Adrenal gland (tissue), 12 donors: ENCODE results near the gene KIF16B. TPM values are rescaled to one million over a fixed set of nuclear protein-coding genes. Genes with fewer than 3 reads are reported as not detected.

Experiments used
- DNase-seq, 7 donors: peaks; one replicate each; pipeline ENCODE4 v3.0.0-alpha.2; 2019 to 2020
- H3K27ac ChIP-seq, 5 donors: fragments of 200-600 bp; sonication (generic) in 4 of 5; 1 replicate in 3 of 5; 2 replicates in 2 of 5; pipeline versions ENCODE4 v1.5.1 to v1.8.0; 2016 to 2020; ENCODE audit warnings: mild to moderate bottlenecking in 1 of 5
- H3K27me3 ChIP-seq: fragments of 200-600 bp; 2 replicates; pipeline ENCODE4 v1.8.0; 2021
- H3K36me3 ChIP-seq, 2 donors: fragments of 200-600 bp; replicated peaks in 1 of 2; 1 replicate in 1 of 2; 2 replicates in 1 of 2; pipeline versions ENCODE4 v1.5.1 to v1.8.0; 2018 to 2022
- H3K4me1 ChIP-seq, 2 donors: fragments of 200-600 bp; replicated peaks in 1 of 2; 1 replicate in 1 of 2; 2 replicates in 1 of 2; pipeline versions ENCODE4 v1.5.1 to v1.8.0; 2018 to 2021
- H3K4me3 ChIP-seq, 4 donors: fragments of 200-600 bp; sonication (generic) in 3 of 4; one replicate each; pipeline ENCODE4 v1.5.1; 2016 to 2018
- H3K9me3 ChIP-seq, 3 donors: fragments of 200-600 bp; sonication (generic) in 1 of 3; replicated peaks in 1 of 3; 1 replicate in 2 of 3; 2 replicates in 1 of 3; pipeline versions ENCODE4 v1.5.1 to v1.8.0; 2016 to 2021
- POLR2A ChIP-seq, 2 donors: fragments of 450-650 bp; IDR thresholded peaks; one replicate each; pipeline ENCODE4 v1.6.1; 2017; ENCODE audit warnings: antibody characterized with exemption in 2 of 2, mild to moderate bottlenecking in 2 of 2, moderate library complexity in 1 of 2
- WGBS, 4 donors: extraction: QIAGEN DNeasy Blood & Tissue Kit in 2 of 4; methylation state at CpG; one replicate each; pipeline versions ENCODE4 v1.1.5 to v1.1.7; 2013 to 2017; 5-methylcytosine and 5-hydroxymethylcytosine counted together
- intact Hi-C, 2 donors: fragments of 100-400 bp; cut with DNase I; formaldehyde crosslinking; loops; one replicate each; pipeline versions ENCODE4 v1.14.1 to v1.15.0; 2022 to 2023
- polyA plus RNA-seq, 3 donors: library from polyadenylated mRNA; stranded (reverse); fragments of 200-250 nt in 2 of 3; fragments of 350-450 nt in 1 of 3; fragmentation: Illumina TruSeq in 1 of 3; extraction: RNeasy Lipid Tissue Mini Kit (QIAGEN cat#74804) in 1 of 3; gene quantifications; one replicate each; pipeline ENCODE4 v1.2.3, GENCODE V29; 2013 to 2014
- total RNA-seq, 9 donors: library from RNA; depleted of rRNA in 4 of 9; stranded (reverse); fragments of >200 nt in 4 of 9; fragments of 120-200 nt in 1 of 9; fragmentation: NEBNext Ultra II Directional in 1 of 9; extraction: Animal tissue kit (Norgen Biotek cat#: 25700) in 1 of 9; gene quantifications; one replicate each; pipeline versions ENCODE4 v1.1.0 to v1.2.4, GENCODE V29; 2013 to 2023
- TF ChIP-seq, protein P1 (sequence below), 6 experiments: fragments of 450-650 bp in 4 of 6; fragments of 200-600 bp in 2 of 6; sonication (generic) in 1 of 6; IDR thresholded peaks; 1 replicate in 5 of 6; 2 replicates in 1 of 6; pipeline versions ENCODE4 v1.5.1 to v1.8.0; 2016 to 2021; ENCODE audit warnings: antibody characterized with exemption in 6 of 6, mild to moderate bottlenecking in 2 of 6, moderate library complexity in 1 of 6
- donor health status: healthy with polysubstance abuse.
- donor health status: Bipolar disorder and iron deficiency.
- donor health status: DM: yes; HTN: yes; CAD: no.
- donor health status: DM: no; HTN: no; CAD: no.
- donor health status: DM: no; HTN: no; CAD: no.
- donor health status: DM: yes; HTN: yes; CAD: no.

The KIF16B gene
- total and polyA plus RNA-seq, 12 donors, result 8.6 to 113 (median 36.1) TPM

DNA sequence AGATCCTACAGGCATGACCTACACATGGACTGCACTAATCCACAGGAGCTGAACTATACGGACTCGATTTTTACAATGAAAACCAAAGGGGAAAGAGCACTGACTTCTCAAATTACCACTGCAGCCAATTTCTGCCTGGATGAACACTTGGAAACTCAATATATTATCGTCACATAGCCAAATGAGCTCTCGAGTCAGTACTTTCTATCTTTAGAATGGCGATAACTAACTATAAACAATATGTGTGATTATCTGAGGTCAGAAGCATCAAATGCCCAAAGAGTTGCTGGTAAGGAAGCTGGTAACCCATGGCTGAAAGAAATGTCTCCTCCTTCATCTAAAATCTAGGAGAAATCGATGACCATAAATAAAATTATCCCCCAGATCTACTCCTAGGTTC is 86.7 kb downstream of the KIF16B start:
- no peaks in the 10 kb centered on the region for H3K9me3 ChIP-seq
- no peak overlapping the region for H3K4me3 ChIP-seq
- WGBS, 4 donors, result 91 to 97% (median 94%) methylated on average over 6 of the region's 6 CpGs
- no peaks in the 10 kb centered on the region for H3K36me3 ChIP-seq
- no peaks in the 10 kb centered on the region for H3K27me3 ChIP-seq
- TF ChIP-seq, protein P1, sequence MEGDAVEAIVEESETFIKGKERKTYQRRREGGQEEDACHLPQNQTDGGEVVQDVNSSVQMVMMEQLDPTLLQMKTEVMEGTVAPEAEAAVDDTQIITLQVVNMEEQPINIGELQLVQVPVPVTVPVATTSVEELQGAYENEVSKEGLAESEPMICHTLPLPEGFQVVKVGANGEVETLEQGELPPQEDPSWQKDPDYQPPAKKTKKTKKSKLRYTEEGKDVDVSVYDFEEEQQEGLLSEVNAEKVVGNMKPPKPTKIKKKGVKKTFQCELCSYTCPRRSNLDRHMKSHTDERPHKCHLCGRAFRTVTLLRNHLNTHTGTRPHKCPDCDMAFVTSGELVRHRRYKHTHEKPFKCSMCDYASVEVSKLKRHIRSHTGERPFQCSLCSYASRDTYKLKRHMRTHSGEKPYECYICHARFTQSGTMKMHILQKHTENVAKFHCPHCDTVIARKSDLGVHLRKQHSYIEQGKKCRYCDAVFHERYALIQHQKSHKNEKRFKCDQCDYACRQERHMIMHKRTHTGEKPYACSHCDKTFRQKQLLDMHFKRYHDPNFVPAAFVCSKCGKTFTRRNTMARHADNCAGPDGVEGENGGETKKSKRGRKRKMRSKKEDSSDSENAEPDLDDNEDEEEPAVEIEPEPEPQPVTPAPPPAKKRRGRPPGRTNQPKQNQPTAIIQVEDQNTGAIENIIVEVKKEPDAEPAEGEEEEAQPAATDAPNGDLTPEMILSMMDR (IDR thresholded peaks at IDR 0.05), result no peak
- no peak for TF ChIP-seq POLR2A (IDR thresholded peaks at IDR 0.05)
- intact Hi-C loops, result no loop called here
- no peak for DNase-seq
- H3K4me1 ChIP-seq, result peaks cover 0 to 5% of the 10 kb centered on the region in 2 donors
- no peak overlapping the region for H3K27ac ChIP-seq

DNA sequence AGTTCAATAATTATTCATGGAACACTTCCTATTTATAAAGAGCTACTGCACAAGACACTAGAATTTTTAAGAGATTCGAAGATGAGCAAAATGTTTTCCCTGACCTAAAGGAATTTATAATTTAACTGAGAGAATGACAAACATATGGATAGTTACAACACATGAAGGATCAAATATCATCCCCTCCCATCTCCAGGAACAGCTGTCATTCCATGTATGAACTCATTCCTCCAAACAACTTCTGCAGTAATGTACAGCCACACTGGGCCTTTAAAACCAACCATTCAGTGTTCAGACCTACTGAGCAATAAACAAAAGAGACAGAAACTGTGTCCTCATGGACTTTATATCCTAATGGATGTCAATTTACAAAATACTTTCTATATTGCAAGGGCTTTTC is 87.8 kb downstream of the KIF16B start:
- H3K4me3 ChIP-seq, result no peak overlapping the region
- H3K9me3 ChIP-seq, result no peaks in the 10 kb centered on the region
- H3K4me1 ChIP-seq, result no peaks in the 10 kb centered on the region
- TF ChIP-seq, protein P1 (IDR thresholded peaks at IDR 0.05), result no peak
- no peak for TF ChIP-seq POLR2A (IDR thresholded peaks at IDR 0.05)
- 83 to 92% (median 86%) methylated on average over 1 of the region's 1 CpG for WGBS, 4 donors
- intact Hi-C loops, result no loop called here
- no peaks in the 10 kb centered on the region for H3K36me3 ChIP-seq
- DNase-seq, result no peak
- no peaks in the 10 kb centered on the region for H3K27me3 ChIP-seq
- no peak overlapping the region for H3K27ac ChIP-seq

DNA sequence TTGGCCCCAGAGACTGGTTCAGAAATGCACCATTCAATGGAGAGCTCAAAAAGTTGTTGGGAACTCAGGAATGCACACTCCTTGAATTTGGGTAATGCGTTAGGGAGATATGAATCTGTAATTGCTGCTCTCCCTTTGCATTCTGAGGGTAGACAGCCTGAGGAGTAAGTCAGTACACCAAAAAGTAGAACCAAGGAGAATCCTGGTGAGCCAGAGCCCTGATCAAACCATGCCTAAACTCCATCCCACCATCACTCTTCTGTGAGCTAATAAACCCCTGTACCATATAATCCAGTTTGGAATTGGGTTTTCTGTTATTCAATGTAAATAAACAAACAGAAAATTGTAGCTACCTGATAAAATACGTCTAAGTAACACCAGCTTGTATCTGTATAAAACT is 90.2 kb downstream of the KIF16B start:
- Histone ChIP-seq H3K27ac (no peak overlapping the region), H3K36me3 (no peaks in the 10 kb centered on the region)
- intact Hi-C loops, result no loop called here

DNA sequence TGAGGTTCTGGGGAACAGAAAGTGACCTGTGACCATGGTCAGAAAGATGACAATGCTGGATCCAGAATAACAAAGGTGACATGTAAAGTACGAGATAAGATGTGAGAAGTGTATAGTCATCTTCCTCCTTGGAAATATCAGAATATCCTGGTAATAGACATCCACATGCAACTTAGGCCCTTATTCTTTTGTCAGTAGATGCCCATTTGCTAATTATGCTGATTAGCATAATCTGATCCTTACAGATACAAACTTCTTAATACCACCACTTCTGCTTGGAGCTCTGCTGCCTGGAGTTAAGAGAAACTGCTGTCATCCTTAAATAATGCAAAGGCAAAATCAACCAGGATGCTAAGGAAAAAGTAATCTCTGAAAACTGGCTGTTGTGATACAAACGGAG is 91.3 kb downstream of the KIF16B start:
- no peak for DNase-seq
- Histone ChIP-seq H3K9me3 (no peaks in the 10 kb centered on the region), H3K27ac (no peak overlapping the region), H3K4me3 (no peak overlapping the region), H3K36me3 (no peaks in the 10 kb centered on the region), H3K27me3 (no peaks in the 10 kb centered on the region), H3K4me1 (no peaks in the 10 kb centered on the region)
- WGBS, 4 donors, result 75 to 89% (median 83%) methylated on average over 2 of the region's 2 CpGs
- TF ChIP-seq, protein P1 (IDR thresholded peaks at IDR 0.05), result no peak
- intact Hi-C loops, result no loop called here

More for the DNA sequence above, 90.2 kb downstream of the KIF16B start:
- TF ChIP-seq POLR2A (IDR thresholded peaks at IDR 0.05), result no peak
- TF ChIP-seq, protein P1 (IDR thresholded peaks at IDR 0.05), result no peak
- Histone ChIP-seq H3K27me3 (no peaks in the 10 kb centered on the region), H3K4me3 (no peak overlapping the region), H3K9me3 (no peaks in the 10 kb centered on the region), H3K4me1 (no peaks in the 10 kb centered on the region)
- DNase-seq, result no peak
- 94 to 97% (median 96%) methylated on average over 2 of the region's 2 CpGs for WGBS, 4 donors
